HFFc6 (cell line): ENCODE data around the gene TMPRSS9. TPM values are rescaled to one million over a fixed set of nuclear protein-coding genes. Genes with fewer than 3 reads are reported as not detected.

Experiments used
- DNase-seq: peaks from one replicate; pipeline ENCODE4 v3.0.0-alpha.2; 2018
- H3K27ac Mint-ChIP-seq: 2 replicates; pipeline ENCODE4 v1.8.0; 2020; ENCODE audit warnings: mild to moderate bottlenecking, mixed read lengths
- H3K27me3 Mint-ChIP-seq: 2 replicates; pipeline ENCODE4 v1.8.0; 2021; ENCODE audit warnings: mild to moderate bottlenecking, moderate library complexity, mixed read lengths; ENCODE audit not compliant: insufficient read depth
- H3K36me3 Mint-ChIP-seq: 2 replicates; pipeline ENCODE4 v1.8.0; 2021; ENCODE audit warnings: low read depth, mixed read lengths
- H3K4me1 Mint-ChIP-seq: 2 replicates; pipeline ENCODE4 v1.8.0; 2020; ENCODE audit warnings: low read depth, mixed read lengths
- H3K4me3 Mint-ChIP-seq: 2 replicates; pipeline ENCODE4 v1.8.0; 2020; ENCODE audit warnings: mild to moderate bottlenecking, moderate library complexity, mixed read lengths
- H3K9me3 Mint-ChIP-seq: 2 replicates; pipeline ENCODE4 v1.8.0; 2020; ENCODE audit warnings: mild to moderate bottlenecking, mixed read lengths
- CTCF ChIP-seq: fragments of 200-600 bp; sonication (generic); IDR thresholded peaks from 2 replicates; pipeline ENCODE4 v1.5.0; 2021; ENCODE audit warnings: antibody characterized with exemption, mild to moderate bottlenecking
- total RNA-seq, 6 experiments: library from RNA; stranded (reverse); fragmentation: NEBNext Ultra II Directional; extraction: Animal tissue kit (Norgen Biotek cat#: 25700); gene quantifications; 2 replicates in 1 of 6; 3 replicates in 5 of 6; pipeline ENCODE4 v1.2.3, GENCODE V29; 2021

The TMPRSS9 gene
- total RNA-seq, 6 experiments from 2014 or later: not detected

GRCh38 chr19:2436384-2436783 is 76.3 kb downstream of the TMPRSS9 start:
- Mint-ChIP-seq H3K4me1 (no peaks in the 10 kb centered on the region), H3K4me3 (no peak overlapping the region), H3K27me3 (no peaks in the 10 kb centered on the region), H3K27ac (no peak overlapping the region), H3K36me3 (peaks cover 12% of the 10 kb centered on the region), H3K9me3 (no peaks in the 10 kb centered on the region)
- TF ChIP-seq CTCF: no peak
- no peak for DNase-seq

- no peak for TF ChIP-seq CTCF
- H3K36me3 Mint-ChIP-seq: peaks cover 12% of the 10 kb centered on the region
- no peaks in the 10 kb centered on the region for H3K27me3 Mint-ChIP-seq
- H3K4me3 Mint-ChIP-seq: no peak overlapping the region
- no peaks in the 10 kb centered on the region for H3K9me3 Mint-ChIP-seq
- H3K4me1 Mint-ChIP-seq: no peaks in the 10 kb centered on the region
- no peak for DNase-seq
- no peak overlapping the region for H3K27ac Mint-ChIP-seq
These were observed 76.9 kb downstream of the TMPRSS9 start for GRCh38 chr19:2436926-2437325.

- Mint-ChIP-seq H3K27me3 (no peaks in the 10 kb centered on the region), H3K4me1 (no peaks in the 10 kb centered on the region), H3K27ac (no peak overlapping the region), H3K9me3 (no peaks in the 10 kb centered on the region), H3K4me3 (no peak overlapping the region), H3K36me3 (peaks cover 12% of the 10 kb centered on the region)
- TF ChIP-seq CTCF: no peak
- DNase-seq: no peak
These were observed 78.1 kb downstream of the TMPRSS9 start for GRCh38 chr19:2438178-2438577.

- Mint-ChIP-seq H3K4me3 (no peak overlapping the region), H3K4me1 (no peaks in the 10 kb centered on the region), H3K9me3 (no peaks in the 10 kb centered on the region), H3K27ac (peak overlapping the region; percentile 18; the same call in 1 of the 2 replicates), H3K27me3 (no peaks in the 10 kb centered on the region; the same call in 1 of the 2 replicates), H3K36me3 (peaks cover 11% of the 10 kb centered on the region)
- TF ChIP-seq CTCF: no peak
- no peak for DNase-seq
These were observed 80.5 kb downstream of the TMPRSS9 start for GRCh38 chr19:2440515-2440914.

- Mint-ChIP-seq H3K27ac (no peak overlapping the region), H3K36me3 (peaks cover 11% of the 10 kb centered on the region), H3K27me3 (no peaks in the 10 kb centered on the region; the same call in 1 of the 2 replicates), H3K4me1 (no peaks in the 10 kb centered on the region), H3K9me3 (no peaks in the 10 kb centered on the region), H3K4me3 (no peak overlapping the region)
- no peak for DNase-seq
- TF ChIP-seq CTCF: no peak
These were observed 81.2 kb downstream of the TMPRSS9 start for GRCh38 chr19:2441096-2441752.
